ENCODE data around the gene MBNL1.

The MBNL1 gene

DNA sequence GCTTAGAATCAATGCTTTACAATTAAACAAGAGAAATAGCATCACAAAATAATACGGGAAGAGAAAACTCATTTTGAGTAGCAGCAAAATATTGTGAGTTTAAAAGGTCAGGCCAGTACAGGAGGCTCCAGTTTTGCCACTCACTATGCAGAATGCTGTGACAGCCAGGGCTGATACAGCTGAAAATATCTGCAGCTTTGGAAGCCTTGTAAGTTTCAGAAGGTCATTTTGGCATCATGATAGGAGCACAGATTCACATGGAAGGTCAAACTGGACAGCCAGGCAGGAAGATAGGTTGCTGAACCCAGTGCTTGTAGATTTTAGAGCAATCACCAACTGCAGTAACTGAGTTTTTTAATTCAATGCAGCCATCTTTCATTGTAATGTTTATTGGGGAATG lies 14.1 kb downstream of the MBNL1 start:
- POLR2A ChIA-PET, result no interaction called here
- TF ChIP-seq SCRT2 (tag by site-specific recombination; IDR thresholded peaks at IDR 0.05) (no peak), ZNF518A (tag by site-specific recombination; conservative IDR thresholded peaks at IDR 0.05; ENCODE audit: low read depth) (no peak), ZNF175 (tag by site-specific recombination; IDR thresholded peaks at IDR 0.05) (no peak), ZNF501 (tag by site-specific recombination; IDR thresholded peaks at IDR 0.05) (no peak), EGR2 (tag by site-specific recombination; IDR thresholded peaks at IDR 0.05; ENCODE audit: low read depth) (no peak), ZSCAN30 (tag by site-specific recombination; IDR thresholded peaks at IDR 0.05) (no peak), ZNF239 (tag by site-specific recombination; IDR thresholded peaks at IDR 0.05) (no peak), SP2 (tag by site-specific recombination; IDR thresholded peaks at IDR 0.05) (no peak), ZBTB17 (tag by site-specific recombination; IDR thresholded peaks at IDR 0.05) (no peak), ZNF623 (tag by site-specific recombination; IDR thresholded peaks at IDR 0.05) (no peak)
- TF ChIP-seq, protein P1, sequence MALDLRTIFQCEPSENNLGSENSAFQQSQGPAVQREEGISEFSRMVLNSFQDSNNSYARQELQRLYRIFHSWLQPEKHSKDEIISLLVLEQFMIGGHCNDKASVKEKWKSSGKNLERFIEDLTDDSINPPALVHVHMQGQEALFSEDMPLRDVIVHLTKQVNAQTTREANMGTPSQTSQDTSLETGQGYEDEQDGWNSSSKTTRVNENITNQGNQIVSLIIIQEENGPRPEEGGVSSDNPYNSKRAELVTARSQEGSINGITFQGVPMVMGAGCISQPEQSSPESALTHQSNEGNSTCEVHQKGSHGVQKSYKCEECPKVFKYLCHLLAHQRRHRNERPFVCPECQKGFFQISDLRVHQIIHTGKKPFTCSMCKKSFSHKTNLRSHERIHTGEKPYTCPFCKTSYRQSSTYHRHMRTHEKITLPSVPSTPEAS (tag by site-specific recombination; IDR thresholded peaks at IDR 0.05), result no peak
- Histone ChIP-seq H3K4me1 (ENCODE audit: control insufficient read depth, insufficient read depth, low read length) (no peaks in the 10 kb centered on the region), H3K27ac (ENCODE audit: extremely low read depth, low read depth, low read length) (no peak overlapping the region), H3K4me3 (ENCODE audit: low read depth, low read length) (no peak overlapping the region), H3K36me3 (ENCODE audit: control insufficient read depth in 2 of 2, insufficient read depth in 1 of 2, low read length in 2 of 2) (no peaks in the 10 kb centered on the region), H3K9me3 (ENCODE audit: control insufficient read depth, insufficient read depth, low read depth, low read length) (no peaks in the 10 kb centered on the region)
- CTCF ChIA-PET, result no interaction called here

GRCh38 chr3:152283492-152284381 lies 15.0 kb downstream of the MBNL1 start:
- ChIA-PET POLR2A (no interaction called here), CTCF (interaction anchor here (0.5 kb wide), 1 partner anchor 160 kb away, joined by 3 read pairs; no protein-coding TSS in a partner anchor)
- H3K36me3 ChIP-seq (ENCODE audit: control insufficient read depth in 2 of 2, insufficient read depth in 1 of 2, low read length in 2 of 2), result no peaks in the 10 kb centered on the region
- no peak for TF ChIP-seq ZNF433 (tag by site-specific recombination; IDR thresholded peaks at IDR 0.05; ENCODE audit: low read depth)
- TF ChIP-seq ZNF571 (tag by site-specific recombination; IDR thresholded peaks at IDR 0.05), result no peak
- TF ChIP-seq, protein P2, sequence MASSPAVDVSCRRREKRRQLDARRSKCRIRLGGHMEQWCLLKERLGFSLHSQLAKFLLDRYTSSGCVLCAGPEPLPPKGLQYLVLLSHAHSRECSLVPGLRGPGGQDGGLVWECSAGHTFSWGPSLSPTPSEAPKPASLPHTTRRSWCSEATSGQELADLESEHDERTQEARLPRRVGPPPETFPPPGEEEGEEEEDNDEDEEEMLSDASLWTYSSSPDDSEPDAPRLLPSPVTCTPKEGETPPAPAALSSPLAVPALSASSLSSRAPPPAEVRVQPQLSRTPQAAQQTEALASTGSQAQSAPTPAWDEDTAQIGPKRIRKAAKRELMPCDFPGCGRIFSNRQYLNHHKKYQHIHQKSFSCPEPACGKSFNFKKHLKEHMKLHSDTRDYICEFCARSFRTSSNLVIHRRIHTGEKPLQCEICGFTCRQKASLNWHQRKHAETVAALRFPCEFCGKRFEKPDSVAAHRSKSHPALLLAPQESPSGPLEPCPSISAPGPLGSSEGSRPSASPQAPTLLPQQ (tag by site-specific recombination; IDR thresholded peaks at IDR 0.05), result no peak
- TF ChIP-seq ZNF223 (tag by site-specific recombination; IDR thresholded peaks at IDR 0.05), result no peak
- no peak for TF ChIP-seq ZNF585B (tag by site-specific recombination; IDR thresholded peaks at IDR 0.05)
- TF ChIP-seq ZNF146 (tag by site-specific recombination; IDR thresholded peaks at IDR 0.05), result no peak
- no peak for TF ChIP-seq ZNF274 (IDR thresholded peaks at IDR 0.05; ENCODE audit: low read length)
- no peak for TF ChIP-seq ZNF274 (tag by site-specific recombination; IDR thresholded peaks at IDR 0.05; ENCODE audit: borderline replicate concordance)
- TF ChIP-seq EGR2 (tag by site-specific recombination; IDR thresholded peaks at IDR 0.05; ENCODE audit: low read depth), result no peak
- H3K4me3 ChIP-seq (ENCODE audit: low read depth, low read length), result no peak overlapping the region
- no peak overlapping the region for H3K27ac ChIP-seq (ENCODE audit: extremely low read depth, low read depth, low read length)
- H3K9me3 ChIP-seq (ENCODE audit: control insufficient read depth, insufficient read depth, low read depth, low read length), result no peaks in the 10 kb centered on the region
- no peaks in the 10 kb centered on the region for H3K4me1 ChIP-seq (ENCODE audit: control insufficient read depth, insufficient read depth, low read length)

All from HEK293 (cell line).